HepG2 (cell line): ENCODE measurements around the gene HOXB5.

Source experiments
- DPF2 ChIP-seq: sonication (generic); formaldehyde crosslinking; IDR thresholded peaks from 2 replicates; pipeline ENCODE4 v1.4.0; 2020; ENCODE audit warnings: mild to moderate bottlenecking, low read depth, missing genetic modification reagents, borderline replicate concordance
- JUN ChIP-seq: sonication (generic); formaldehyde crosslinking; IDR thresholded peaks from 2 replicates; pipeline ENCODE4 v1.4.0; 2020; ENCODE audit warnings: mild to moderate bottlenecking, missing genetic modification reagents
- PBX3 ChIP-seq: sonication (generic); formaldehyde crosslinking; IDR thresholded peaks from 2 replicates; pipeline ENCODE4 v1.8.1; 2023; ENCODE audit warnings: missing genetic modification reagents, inconsistent platforms, borderline replicate concordance
- RNF219 ChIP-seq: sonication (generic); formaldehyde crosslinking; IDR thresholded peaks from 2 replicates; pipeline ENCODE4 v1.5.0; 2020; ENCODE audit warnings: mild to moderate bottlenecking, missing genetic modification reagents
- TBL1XR1 ChIP-seq: fragments of 150-350 bp; IDR thresholded peaks from 2 replicates; pipeline ENCODE4 v1.6.1; 2014; ENCODE audit warnings: borderline replicate concordance, low read length; ENCODE audit not compliant: partially characterized antibody
- ZNF24 ChIP-seq: fragments of 450-650 bp; IDR thresholded peaks from 2 replicates; pipeline ENCODE4 v1.6.1; 2017; ENCODE audit warnings: antibody characterized with exemption, mild to moderate bottlenecking
- ZNF629 ChIP-seq: sonication (generic); formaldehyde crosslinking; conservative IDR thresholded peaks from 2 replicates; pipeline ENCODE4 v1.5.0; 2020; ENCODE audit warnings: missing genetic modification reagents
- ZNF713 ChIP-seq: sonication (generic); formaldehyde crosslinking; IDR thresholded peaks from 2 replicates; pipeline ENCODE4 v1.4.0; 2020; ENCODE audit warnings: mild to moderate bottlenecking, missing genetic modification reagents
- ZSCAN25 ChIP-seq: sonication (generic); formaldehyde crosslinking; IDR thresholded peaks from 2 replicates; pipeline ENCODE4 v1.8.0; 2022; ENCODE audit warnings: mild to moderate bottlenecking, missing genetic modification reagents

- no peak for TF ChIP-seq DPF2 (CRISPR knock-in tag)
- no peak for TF ChIP-seq JUN (CRISPR knock-in tag)
- no peak for TF ChIP-seq ZNF24
- TF ChIP-seq ZSCAN25 (CRISPR knock-in tag), result no peak
- TF ChIP-seq RNF219 (CRISPR knock-in tag), result no peak
- no peak for TF ChIP-seq ZNF629 (CRISPR knock-in tag)
- TF ChIP-seq ZNF713 (CRISPR knock-in tag), result no peak
- TF ChIP-seq PBX3 (CRISPR knock-in tag), result no peak
- no peak for TF ChIP-seq TBL1XR1
Observed at GRCh38 chr17:48601539-48602425, 8.2 kb upstream of the HOXB5 start.
